Activated naive CD4-positive, alpha-beta T cell treated with anti-CD3 and anti-CD28 coated beads, Interleukin-2, amount 50 U/mL, for 72 hours (primary cell): ENCODE results near the gene SLITRK2. TPM values are rescaled to one million over a fixed set of nuclear protein-coding genes. Genes with fewer than 3 reads are reported as not detected.

Experiments used
- ATAC-seq, 2 donors: fragments of 150-1000 bp; cut with Tn5 transposase; 2 replicates each; pipeline ENCODE4 v1.10.0; 2021; ENCODE audit warnings: mild to moderate bottlenecking in 2 of 2, moderate library complexity in 2 of 2
- DNase-seq, 2 donors: peaks; one replicate each; pipeline ENCODE4 v3.0.0; 2021 to 2022; ENCODE audit warnings: low spot score in 2 of 2
- H3K27ac Mint-ChIP-seq, 2 donors: one replicate each; pipeline ENCODE4 v1.8.0; 2022; ENCODE audit warnings: mild to moderate bottlenecking in 2 of 2, mixed read lengths in 2 of 2
- H3K36me3 Mint-ChIP-seq, 2 donors: one replicate each; pipeline ENCODE4 v1.8.0; 2022; ENCODE audit warnings: mixed read lengths in 2 of 2
- H3K9me3 Mint-ChIP-seq, 2 donors: one replicate each; pipeline ENCODE4 v1.8.0; 2022; ENCODE audit warnings: mixed read lengths in 2 of 2
- total RNA-seq, 2 donors: library from RNA; stranded (reverse); gene quantifications; one replicate each; pipeline ENCODE4 v1.2.3, GENCODE V29; 2022

Gene SLITRK2
- total RNA-seq, 2 donors from 2014 or later = not detected

DNA sequence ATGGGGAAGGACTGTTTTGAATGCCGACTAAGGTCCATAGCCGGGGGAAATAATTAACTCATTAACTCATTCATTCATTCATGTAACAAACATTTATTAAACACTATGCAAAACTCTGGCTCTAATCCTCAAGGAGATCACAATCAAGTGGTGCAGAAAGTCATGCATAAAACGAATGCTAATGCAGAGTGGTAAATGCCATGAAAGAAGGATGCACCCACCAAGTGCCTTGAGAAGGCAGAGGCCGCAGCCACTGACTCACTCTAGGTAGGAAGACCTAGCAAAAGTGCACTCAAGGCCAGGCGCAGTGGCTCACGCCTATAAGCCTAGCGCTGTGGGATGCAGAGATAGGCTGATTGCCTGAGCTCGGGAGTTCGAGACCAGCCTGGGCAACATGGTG is 22.9 kb downstream of the SLITRK2 start:
- DNase-seq = no peak
- Mint-ChIP-seq H3K9me3 (peaks cover 0 to 4% of the 10 kb centered on the region in 2 donors), H3K27ac (no peak overlapping the region), H3K36me3 (no peaks in the 10 kb centered on the region)
- no peak for ATAC-seq

GRCh38 chrX:145843146-145843904 is 25.7 kb downstream of the SLITRK2 start:
- no peak overlapping the region for H3K27ac Mint-ChIP-seq
- ATAC-seq (no peak), DNase-seq (no peak)
- H3K9me3 Mint-ChIP-seq = peaks cover 0 to 10% of the 10 kb centered on the region in 2 donors
- no peaks in the 10 kb centered on the region for H3K36me3 Mint-ChIP-seq

DNA sequence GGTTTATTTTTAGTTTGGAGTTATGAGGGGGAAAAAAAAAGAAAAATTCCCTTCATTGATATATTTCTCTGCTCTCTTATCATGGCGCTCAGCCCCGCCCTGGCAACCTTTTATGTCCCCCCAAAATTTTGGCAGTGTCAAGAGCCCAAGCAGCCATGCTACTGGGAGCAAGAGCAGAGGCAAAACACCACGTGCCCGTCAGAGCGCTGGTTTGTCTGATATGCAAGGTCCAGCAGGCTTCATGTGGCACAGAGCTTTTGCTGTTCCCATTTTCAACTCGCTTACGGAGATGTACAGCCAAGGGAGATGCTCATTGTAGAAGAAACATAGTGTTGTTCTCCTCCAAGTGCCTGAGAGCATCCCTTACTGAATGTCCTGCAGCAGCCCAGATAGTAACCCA is 27.3 kb downstream of the SLITRK2 start:
- no peak for DNase-seq
- Mint-ChIP-seq H3K27ac (no peak overlapping the region), H3K9me3 (peaks cover 0 to 10% of the 10 kb centered on the region in 2 donors), H3K36me3 (no peaks in the 10 kb centered on the region)
- no peak for ATAC-seq

DNA sequence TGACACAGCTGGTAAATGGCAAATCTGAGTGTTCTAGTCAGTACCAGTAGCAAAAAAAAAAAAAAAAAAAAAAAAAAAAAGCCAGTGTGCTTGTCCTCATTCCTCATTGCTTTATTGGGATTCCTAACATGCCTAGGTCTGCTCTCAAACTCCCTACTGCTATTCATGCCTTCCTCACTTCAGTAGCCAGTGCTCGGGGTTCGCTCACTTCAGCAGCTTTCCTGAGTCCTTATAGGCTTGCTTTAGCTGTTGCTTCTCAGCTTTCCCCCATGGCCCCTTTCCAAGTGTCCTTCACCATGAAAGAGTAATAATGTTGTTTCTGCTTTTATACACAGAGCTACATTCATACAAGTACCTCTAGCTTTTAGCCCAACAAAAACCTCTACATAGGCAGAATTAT is 30.8 kb downstream of the SLITRK2 start:
- ATAC-seq = no peak
- Mint-ChIP-seq H3K9me3 (peaks cover 0 to 6% of the 10 kb centered on the region in 2 donors), H3K27ac (no peak overlapping the region), H3K36me3 (no peaks in the 10 kb centered on the region)
- DNase-seq = no peak

DNA sequence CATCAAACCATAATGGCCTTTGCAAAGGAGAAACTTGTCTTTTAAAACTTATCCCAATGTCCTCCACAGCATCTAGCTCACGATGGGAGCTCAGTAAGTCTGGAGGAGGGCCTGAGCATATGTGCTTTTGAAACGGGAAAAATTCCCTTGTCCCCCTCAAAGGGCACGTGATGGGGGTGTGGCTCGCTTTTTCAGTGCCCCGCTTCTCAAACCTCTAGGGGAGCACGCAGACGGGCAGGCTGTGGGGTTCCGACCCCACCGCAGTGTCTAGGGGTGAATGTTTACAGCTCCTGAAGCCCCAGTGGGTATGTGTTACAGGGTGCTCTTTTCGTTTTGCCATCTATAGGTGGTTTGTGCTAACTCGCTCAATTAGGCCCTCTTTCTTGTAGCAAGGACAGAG is 31.2 kb downstream of the SLITRK2 start:
- Mint-ChIP-seq H3K9me3 (peaks cover 0 to 6% of the 10 kb centered on the region in 2 donors), H3K27ac (no peak overlapping the region), H3K36me3 (no peaks in the 10 kb centered on the region)
- DNase-seq (no peak), ATAC-seq (no peak)

DNA sequence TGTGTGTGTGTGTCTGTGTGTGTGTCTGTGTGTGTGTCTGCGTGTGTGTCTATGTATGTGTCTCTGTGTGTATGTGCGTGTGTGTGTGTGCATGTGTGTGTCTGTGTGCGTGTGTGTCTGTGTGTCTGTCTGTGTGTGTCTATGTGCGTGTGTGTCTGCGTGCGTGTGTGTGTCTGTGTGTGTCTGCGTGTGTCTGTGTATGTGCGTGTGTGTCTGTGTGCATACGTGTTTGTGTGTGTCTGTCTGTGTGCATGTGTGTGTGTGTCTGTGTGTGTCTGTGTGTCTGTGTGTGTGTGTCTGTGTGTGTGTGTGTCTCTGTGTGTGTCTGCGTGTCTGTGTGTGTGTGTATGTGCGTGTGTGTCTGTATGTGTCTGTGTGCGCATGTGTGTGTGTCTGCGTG is 35.6 kb downstream of the SLITRK2 start:
- no peaks in the 10 kb centered on the region for H3K36me3 Mint-ChIP-seq
- DNase-seq = no peak
- H3K9me3 Mint-ChIP-seq = peaks cover 0 to 3% of the 10 kb centered on the region in 2 donors
- no peak overlapping the region for H3K27ac Mint-ChIP-seq
- no peak for ATAC-seq

DNA sequence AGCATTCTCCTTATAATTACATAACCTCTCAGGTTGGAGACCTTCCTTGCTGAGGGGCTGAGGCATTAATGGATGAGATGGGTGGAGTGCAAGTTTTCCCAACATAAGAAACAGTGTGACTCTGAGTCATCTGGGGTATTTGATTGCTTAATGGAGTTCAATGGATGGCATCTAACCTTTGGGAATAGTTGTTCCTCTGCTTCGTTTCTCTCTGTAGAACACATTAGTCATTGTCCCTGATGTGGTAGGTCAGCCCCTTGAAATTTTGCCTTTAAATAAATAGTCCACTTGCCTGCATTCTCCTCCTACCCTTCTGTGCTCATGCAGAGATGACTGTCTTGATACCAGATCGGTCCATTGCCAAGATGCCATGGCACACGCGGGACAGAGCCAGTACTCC is 38.6 kb downstream of the SLITRK2 start:
- DNase-seq = no peak
- H3K36me3 Mint-ChIP-seq = no peaks in the 10 kb centered on the region

GRCh38 chrX:145861818-145862217 is 44.2 kb downstream of the SLITRK2 start:
- no peaks in the 10 kb centered on the region for H3K36me3 Mint-ChIP-seq
- no peak overlapping the region for H3K27ac Mint-ChIP-seq
- peaks cover 6 to 9% of the 10 kb centered on the region in 2 donors for H3K9me3 Mint-ChIP-seq
- no peak for DNase-seq
- ATAC-seq = no peak

More for the DNA sequence above, 38.6 kb downstream of the SLITRK2 start:
- no peak for ATAC-seq
- Mint-ChIP-seq H3K9me3 (peaks cover 0 to 3% of the 10 kb centered on the region in 2 donors), H3K27ac (no peak overlapping the region)

- Mint-ChIP-seq H3K27ac (no peak overlapping the region), H3K36me3 (no peaks in the 10 kb centered on the region), H3K9me3 (peaks cover 6 to 12% of the 10 kb centered on the region in 2 donors)
- no peak for DNase-seq
- ATAC-seq = no peak
Observed at GRCh38 chrX:145865082-145865481, 47.5 kb downstream of the SLITRK2 start.
